ENCODE data around the gene TUSC2. TPM values are rescaled to one million over a fixed set of nuclear protein-coding genes. Genes with fewer than 3 reads are reported as not detected.
A peak's percentile ranks its signal among the peaks of the same experiment; 100 is the strongest.

The TUSC2 gene
- polyA plus RNA-seq, 1 of the 3 experiments (the other 2 are of a cell fraction) = 58.7 TPM

GRCh38 chr3:50327943-50328691, at the start of gene TUSC2 (continued):
- TF ChIP-seq TCF12 (IDR thresholded peaks at IDR 0.05) (no peak), GABPA (IDR thresholded peaks at IDR 0.05; ENCODE audit: low read depth) (peak; percentile 94), EP300 (IDR thresholded peaks at IDR 0.05; ENCODE audit: borderline replicate concordance in 1 of 2, low read depth in 1 of 2, low read length in 1 of 2) (no peak), FOXJ3 (CRISPR knock-in tag; IDR thresholded peaks at IDR 0.05) (no peak), CTCF (IDR thresholded peaks at IDR 0.05) (no peak), REST (IDR thresholded peaks at IDR 0.05; ENCODE audit: low read depth, low read length) (peak; percentile 75)

GRCh38 chr3:50375258-50375931, 47.4 kb upstream of the TUSC2 start:
- peak; percentile 31; the same call in 1 of the 2 replicates for TF ChIP-seq RAD21 (IDR thresholded peaks at IDR 0.05; ENCODE audit: low read length)
- no peak for TF ChIP-seq CHD2 (IDR thresholded peaks at IDR 0.05; ENCODE audit: low read length, partially characterized antibody)
- TF ChIP-seq FOSL2 (IDR thresholded peaks at IDR 0.05; ENCODE audit: borderline replicate concordance, low read depth) = no peak
- no peak for TF ChIP-seq ELF1 (IDR thresholded peaks at IDR 0.05)
- TF ChIP-seq SMC3 (IDR thresholded peaks at IDR 0.05; ENCODE audit: low read depth, low read length) = no peak
- TF ChIP-seq USF1 (IDR thresholded peaks at IDR 0.05; ENCODE audit: borderline replicate concordance, low read depth) = no peak
- no peak for TF ChIP-seq FOXM1 (IDR thresholded peaks at IDR 0.05; ENCODE audit: low read depth)
- no peak for TF ChIP-seq IRF3 (IDR thresholded peaks at IDR 0.05; ENCODE audit: low read depth, low read length)
- H3F3A ChIP-seq (replicated peaks; ENCODE audit: insufficient read depth) = no peaks in the 10 kb centered on the region
- H4K20me1 ChIP-seq (ENCODE audit: insufficient read depth) = no peaks in the 10 kb centered on the region
- peak overlapping the region in 1 of 2 experiments; percentile 100; a peak in 2 of 4 replicates for H3K27ac ChIP-seq (ENCODE audit: low read depth in 2 of 2, low read length in 1 of 2)
- H3K9me2 ChIP-seq = no peaks in the 10 kb centered on the region
- DNase-seq = peak; percentile 66
- H2AFZ ChIP-seq (ENCODE audit: low read depth) = no peak overlapping the region
- H3K27me3 ChIP-seq (ENCODE audit: insufficient read depth) = no peaks in the 10 kb centered on the region
- H3K9ac ChIP-seq = no peak overlapping the region
- H3K4me1 ChIP-seq (ENCODE audit: control insufficient read depth in 1 of 2, insufficient read depth in 2 of 2, low read depth in 1 of 2, low read length in 1 of 2) = peaks cover 0 to 94% of the 10 kb centered on the region in 2 experiments; a peak in 2 of 4 replicates
- H3K79me2 ChIP-seq (ENCODE audit: insufficient read depth) = no peaks in the 10 kb centered on the region
- no peak overlapping the region for H3K4me2 ChIP-seq
- H3K9me3 ChIP-seq = no peaks in the 10 kb centered on the region
- CTCF ChIA-PET = interaction anchor here (0.9 to 3.7 kb wide), 10 partner anchors 9 to 241 kb away, joined by 3 to 24 read pairs (median 4); no protein-coding TSS in a partner anchor
- POLR2A ChIA-PET = interaction anchor here (1.7 kb wide), 1 partner anchor 16 kb away, joined by 3 read pairs; no protein-coding TSS in a partner anchor
- no peaks in the 10 kb centered on the region for H3K36me3 ChIP-seq (replicated peaks in 1 of 2; ENCODE audit: control insufficient read depth in 1 of 2, insufficient read depth in 2 of 2, low read length in 1 of 2)
- H3K4me3 ChIP-seq (ENCODE audit: low read depth in 2 of 2, low read length in 1 of 2) = peak overlapping the region in 1 of 2 experiments; percentile 7; a peak in 1 of 4 replicates
- 0% methylated on average over 1 of the region's 7 CpGs for WGBS (ENCODE audit: low lambda C conversion rate)
